Inferior parietal cortex (tissue), 1 donor: ENCODE measurements around the gene CDKN1A.
"Not testable (repeated sequence)": the region's sequence is repeated elsewhere in the genome, so short reads cannot be mapped to it uniquely, and the experiment has no call there.

ENCODE experiments used
- DNase-seq: peaks from one replicate; pipeline ENCODE4 v3.0.0-alpha.2; 2016; ENCODE audit errors: extremely low spot score

Gene CDKN1A

GRCh38 chr6:36678488-36679042, at the start of gene CDKN1A:
Gene CDKN1A, plus strand, starts transcription at chr6:36678714. Its CDS starts 5,388 bp downstream, at chr6:36684102.
- DNase-seq: peak; percentile 60

DNA sequence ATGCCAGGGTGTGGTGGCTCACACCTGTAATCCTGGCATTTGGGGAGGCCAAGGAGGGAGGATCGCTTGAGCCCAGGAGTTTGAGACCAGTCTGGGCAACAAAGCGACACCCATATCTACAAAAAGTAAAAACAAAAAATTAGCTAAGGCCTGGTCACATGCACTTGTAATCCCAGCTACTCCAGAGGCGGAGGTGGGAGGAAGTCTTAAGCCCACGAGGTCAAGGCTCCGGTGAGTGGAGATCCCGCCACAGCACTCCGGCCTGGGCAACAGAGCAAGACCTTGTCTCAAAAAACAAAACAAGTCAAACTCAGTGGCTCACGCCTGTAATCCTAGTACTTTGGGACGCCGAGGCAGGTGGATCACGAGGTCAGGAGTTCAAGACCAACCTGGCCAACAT, 48.7 kb upstream of the CDKN1A start:
- no peak for DNase-seq

GRCh38 chr6:36631326-36632011, 47.0 kb upstream of the CDKN1A start:
- DNase-seq: no peak

- DNase-seq: no peak
These were observed 45.1 kb upstream of the CDKN1A start for GRCh38 chr6:36633370-36633769.

DNA sequence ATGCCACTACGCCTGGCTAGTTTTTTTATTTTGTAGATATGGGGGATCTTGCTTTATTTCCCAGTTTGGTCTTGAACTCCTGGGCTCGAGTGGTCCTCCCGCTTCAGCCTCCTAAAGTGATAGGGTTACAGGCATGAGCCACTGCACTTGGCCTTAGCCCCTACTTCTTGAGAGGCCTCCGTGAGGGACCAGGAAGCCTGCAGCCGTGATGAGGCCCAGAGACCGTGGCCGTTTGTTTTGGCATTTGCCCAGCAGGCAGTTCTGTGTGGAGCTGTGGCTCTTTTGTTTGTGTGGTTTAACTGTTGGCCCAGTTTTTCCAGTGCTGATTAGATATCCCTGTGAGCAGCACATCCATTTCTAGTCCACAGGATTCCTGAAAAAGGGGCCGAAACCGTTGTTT, 44.6 kb upstream of the CDKN1A start:
- DNase-seq: no peak

- DNase-seq: no peak
These were observed 44.0 kb upstream of the CDKN1A start for GRCh38 chr6:36634317-36635108.

DNA sequence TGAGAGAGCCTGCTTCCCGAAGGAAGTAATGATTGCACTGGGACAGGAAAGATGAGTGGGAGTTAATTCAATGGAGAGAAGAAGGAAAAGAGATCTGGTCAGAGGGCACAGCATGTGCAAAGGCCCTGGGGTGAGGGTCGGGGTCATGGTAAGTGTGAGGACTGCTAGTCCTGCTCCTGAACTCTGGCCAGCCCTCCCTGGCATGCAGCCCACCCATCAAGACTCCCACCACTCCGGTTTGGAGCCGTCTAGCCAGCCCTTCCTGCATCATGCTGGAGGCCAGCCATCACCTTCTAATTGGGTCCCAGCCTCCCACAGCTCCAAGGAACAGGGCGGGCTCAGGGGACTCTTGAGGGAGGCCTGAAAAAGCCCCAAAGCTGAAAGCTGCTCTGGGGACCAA, 42.2 kb upstream of the CDKN1A start:
- no peak for DNase-seq

- no peak for DNase-seq
These were observed 41.7 kb upstream of the CDKN1A start for GRCh38 chr6:36636687-36637418.

GRCh38 chr6:36638579-36638978, 39.9 kb upstream of the CDKN1A start:
- DNase-seq: no peak

GRCh38 chr6:36639171-36639808, 39.2 kb upstream of the CDKN1A start:
- DNase-seq: no peak

- DNase-seq: no peak
These were observed 37.0 kb upstream of the CDKN1A start for GRCh38 chr6:36641543-36641942.

DNA sequence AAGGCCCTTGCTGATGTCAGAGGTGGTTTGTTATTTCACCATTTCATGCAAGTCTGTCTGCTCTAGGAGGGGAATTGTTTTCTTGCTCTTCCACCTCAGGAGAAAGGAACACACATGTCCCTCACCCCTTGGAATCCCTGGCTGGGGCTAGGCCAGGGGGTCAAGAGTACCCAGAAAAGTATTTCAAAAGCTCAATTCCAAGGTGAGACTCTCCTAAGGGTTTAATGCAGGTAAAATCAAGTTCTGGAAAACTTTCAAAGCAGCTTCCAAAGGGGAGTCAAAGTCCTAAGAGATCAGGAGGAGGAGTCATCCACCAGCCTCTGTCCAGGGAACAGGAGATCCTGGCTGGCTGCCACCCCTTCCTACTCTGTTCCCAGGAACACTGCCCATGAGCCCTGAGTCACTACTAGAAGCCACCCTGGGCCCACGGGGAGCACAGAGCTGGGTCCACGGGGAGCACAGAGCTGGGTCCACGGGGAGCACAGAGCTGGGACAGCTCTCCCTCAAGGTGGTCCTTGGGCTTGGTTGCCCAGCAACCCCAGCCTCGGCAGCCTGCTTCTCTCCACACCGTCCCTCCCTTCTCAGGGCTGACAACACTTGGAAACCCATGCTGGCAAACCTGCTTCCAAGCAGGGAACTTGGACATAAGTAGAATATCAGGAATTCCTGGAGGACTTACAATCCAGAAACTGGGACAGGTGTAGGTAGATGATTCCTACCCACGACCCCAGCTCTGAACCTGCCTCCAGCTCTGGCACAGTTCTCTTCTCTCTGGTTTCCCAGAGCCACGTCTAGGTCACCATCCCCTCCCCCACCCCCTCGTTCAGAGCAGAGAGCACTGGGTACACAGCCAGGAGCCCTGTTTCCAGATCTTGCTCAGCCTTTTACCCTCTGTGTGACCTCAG, 35.3 kb upstream of the CDKN1A start:
- no peak for DNase-seq

- DNase-seq: no peak
These were observed 34.5 kb upstream of the CDKN1A start for GRCh38 chr6:36643977-36644376.

DNA sequence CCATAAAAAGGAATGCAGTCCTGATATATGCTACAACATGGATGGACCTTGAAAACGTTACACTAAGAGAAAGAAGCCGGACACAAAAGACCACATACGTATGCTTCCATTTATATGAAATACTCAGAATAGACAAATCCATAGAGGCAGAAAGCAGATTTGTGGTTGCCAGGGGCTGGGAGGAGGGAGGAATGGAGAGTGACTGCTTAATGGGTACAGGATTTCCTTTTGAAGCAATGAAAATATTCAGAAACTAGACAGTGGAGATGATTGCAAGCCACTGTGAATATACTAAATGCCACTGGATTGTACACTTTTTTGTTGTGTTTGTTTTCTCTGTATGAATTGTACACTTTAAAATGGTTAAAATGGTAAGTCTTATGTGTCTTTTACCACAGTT, 29.4 kb upstream of the CDKN1A start:
- DNase-seq: no peak

GRCh38 chr6:36649701-36650484, 28.6 kb upstream of the CDKN1A start:
- no peak for DNase-seq

- DNase-seq: no peak
These were observed 27.6 kb upstream of the CDKN1A start for GRCh38 chr6:36650848-36651478.

DNA sequence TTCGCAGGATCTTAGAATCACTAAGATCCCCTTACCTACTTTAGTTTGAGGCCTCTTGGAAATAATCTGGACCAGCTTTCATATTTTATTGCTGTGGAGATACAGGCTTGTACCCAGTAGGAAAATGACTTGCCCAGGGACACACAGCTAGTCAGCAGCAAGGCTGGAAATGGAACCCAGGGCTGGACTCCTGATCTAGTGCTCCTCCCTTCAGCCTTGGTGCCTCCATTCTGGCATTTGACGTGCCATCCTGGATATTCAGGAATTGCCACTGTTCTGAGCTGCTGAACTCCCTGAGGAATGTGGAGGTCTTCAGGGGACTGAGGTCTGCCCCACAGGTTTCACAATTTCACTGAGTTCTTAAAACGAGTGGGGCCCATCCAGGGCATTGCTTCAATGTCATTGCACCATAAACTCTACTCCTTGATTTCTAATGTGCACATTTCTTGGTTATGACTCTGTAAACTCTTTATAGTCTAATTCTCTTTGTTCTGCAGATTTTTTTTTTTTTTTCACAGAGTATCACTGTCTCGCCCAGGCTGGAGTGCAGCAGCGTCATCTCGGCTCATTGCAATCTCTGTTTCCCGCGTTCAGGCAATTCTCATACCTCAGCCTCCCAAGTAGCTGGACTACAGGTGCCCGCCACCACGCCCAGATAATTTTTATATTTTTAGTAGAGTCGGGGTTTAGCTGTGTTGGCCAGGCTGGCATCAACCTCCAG, 26.7 kb upstream of the CDKN1A start:
- DNase-seq: no peak

GRCh38 chr6:36654469-36654868, 24.0 kb upstream of the CDKN1A start:
- DNase-seq: not testable (repeated sequence)
